ENCODE measurements around the gene TTLL13. TPM values are rescaled to one million over a fixed set of nuclear protein-coding genes. Genes with fewer than 3 reads are reported as not detected.
A peak's percentile ranks its signal among the peaks of the same experiment; 100 is the strongest.

Gene TTLL13
- total and polyA plus RNA-seq, 2 of the 4 experiments (the other 2 are of a cell fraction), result 0.10 TPM; not detected in 1

DNA sequence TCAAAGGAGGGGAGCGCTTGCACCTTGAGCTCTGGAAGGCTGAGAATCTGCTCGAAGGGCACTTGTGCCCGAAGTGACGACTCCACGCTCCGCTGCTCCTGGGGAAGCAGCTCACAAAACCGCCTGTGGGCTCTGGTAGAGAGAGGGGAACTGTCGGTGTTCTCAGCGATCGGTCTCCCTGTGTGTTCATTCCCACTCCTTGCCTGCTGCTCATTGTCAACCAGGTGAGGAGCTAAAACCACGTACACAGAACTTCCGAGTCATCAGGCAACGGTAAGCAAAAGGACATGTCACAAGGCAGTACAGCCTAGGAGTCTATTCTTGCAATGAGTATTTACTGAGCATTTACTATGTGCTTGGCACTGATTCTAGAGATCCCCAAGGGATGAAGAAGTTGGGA lies 17.2 kb upstream of the TTLL13 start:
- Histone ChIP-seq H3K4me3 (ENCODE audit: insufficient read depth, low read depth, low read length) (no peak overlapping the region), H3K4ac (ENCODE audit: low read depth, low read length) (no peak overlapping the region), H3K4me1 (ENCODE audit: control insufficient read depth, insufficient read depth, low read length) (peaks cover 4% of the 10 kb centered on the region), H2AFZ (replicated peaks; ENCODE audit: low read length, poor library complexity) (no peak overlapping the region), H3K9me1 (ENCODE audit: insufficient read depth, low read length) (peaks cover 18% of the 10 kb centered on the region), H3K4me2 (ENCODE audit: low read depth, low read length) (no peak overlapping the region; the same call in 1 of the 2 replicates), H4K20me1 (ENCODE audit: insufficient read depth, low read length) (0 out of 2 replicates have a peak, but pooled peaks cover 7% of the 10 kb centered on the region), H3K14ac (replicated peaks; ENCODE audit: low read depth, low read length) (0 out of 2 replicates have a peak overlapping the region, but pooled peaks have one; percentile 35), H3K79me1 (ENCODE audit: low read depth in 1 of 2, low read length in 2 of 2) (peaks cover 19 to 45% of the 10 kb centered on the region in 2 experiments), H3K18ac (ENCODE audit: low read depth, low read length) (no peak overlapping the region), H2BK20ac (ENCODE audit: low read depth, low read length) (no peak overlapping the region), H2BK5ac (ENCODE audit: low read depth, low read length, poor library complexity, severe bottlenecking) (no peak overlapping the region), H2BK15ac (ENCODE audit: low read depth, low read length) (no peak overlapping the region), H3K23ac (ENCODE audit: low read depth, low read length) (no peak overlapping the region), H3K9ac (ENCODE audit: low read depth, low read length) (no peak overlapping the region), H3K27me3 (ENCODE audit: control insufficient read depth, insufficient read depth, low read length) (no peaks in the 10 kb centered on the region), H3K9me3 (ENCODE audit: control insufficient read depth, insufficient read depth, low read length) (no peaks in the 10 kb centered on the region), H4K91ac (ENCODE audit: insufficient read depth, low read depth, low read length) (no peak overlapping the region), H2AK5ac (ENCODE audit: low read depth, low read length) (peak overlapping the region; percentile 9; the same call in 1 of the 2 replicates), H3K27ac (ENCODE audit: insufficient read depth, low read length) (no peak overlapping the region), H2BK120ac (ENCODE audit: low read depth, low read length) (no peak overlapping the region), H2AK9ac (replicated peaks; ENCODE audit: low read depth, low read length, poor library complexity) (peak overlapping the region; percentile 20), H4K8ac (ENCODE audit: low read depth in 2 of 2, low read length in 2 of 2) (no peak overlapping the region), H3K56ac (ENCODE audit: extremely low read depth, insufficient read depth, low read length) (no peak overlapping the region), H3K36me3 (ENCODE audit: control insufficient read depth, insufficient read depth, low read length) (peaks cover 42% of the 10 kb centered on the region), H4K5ac (ENCODE audit: low read depth, low read length) (no peak overlapping the region)
- POLR2A ChIA-PET (ENCODE audit: unreplicated experiment), result no interaction called here
- dilution Hi-C loops (cut with HindIII; ENCODE audit: low sequenced_read_pairs, unreplicated experiment) (no loop called here), intact Hi-C loops (cut with micrococcal nuclease) (loop anchor here (5.0 kb wide), 1 partner anchor 340 kb away; the partner anchor contains the start of gene AP3S2), in situ Hi-C loops (cut with MboI; ENCODE audit: low sequenced_read_pairs) (no loop called here)
- CTCF ChIA-PET, result interaction anchor here (2.4 kb wide), 1 partner anchor 11 kb away, joined by 11 read pairs; no protein-coding TSS in a partner anchor
- TF ChIP-seq POLR2A (IDR thresholded peaks at IDR 0.05; ENCODE audit: low read depth, low read length) (no peak), CEBPB (IDR thresholded peaks at IDR 0.05; ENCODE audit: low read depth, low read length) (no peak), ELK1 (IDR thresholded peaks at IDR 0.05; ENCODE audit: borderline replicate concordance, low read depth, low read length) (no peak), BHLHE40 (IDR thresholded peaks at IDR 0.05; ENCODE audit: low read depth, low read length) (no peak), MAZ (IDR thresholded peaks at IDR 0.05; ENCODE audit: borderline replicate concordance, low read depth, low read length) (no peak), CHD1 (IDR thresholded peaks at IDR 0.05; ENCODE audit: low read depth, low read length) (no peak), RFX5 (IDR thresholded peaks at IDR 0.05; ENCODE audit: low read depth, low read length) (no peak), CTCF (conservative IDR thresholded peaks at IDR 0.05; ENCODE audit: low read depth, low read length) (no peak), SMC3 (IDR thresholded peaks at IDR 0.05; ENCODE audit: low read depth, low read length) (no peak), MXI1 (IDR thresholded peaks at IDR 0.05; ENCODE audit: borderline replicate concordance, low read depth, low read length) (no peak), RCOR1 (IDR thresholded peaks at IDR 0.05; ENCODE audit: insufficient replicate concordance, low read length) (no peak)
- DNase-seq (no peak), ATAC-seq (ENCODE audit: low read depth) (no peak)
- 87% methylated on average over 5 of the region's 13 CpGs; no CpG with 5 or more reads in 1 of the 2 experiments for WGBS, 2 experiments (ENCODE audit: extremely low coverage in 2 of 2, insufficient read length in 1 of 2)
- BruUV-seq (replicated peaks), result no TSS peak

Data from IMR-90 (cell line).